Fibroblast of lung (primary cell): ENCODE measurements around the gene SPRYD3.

Experiments used
- EZH2 ChIP-seq: IDR thresholded peaks from 2 replicates; pipeline ENCODE4 v1.5.1; 2012; ENCODE audit warnings: low read length, control low read depth, mild to moderate bottlenecking; ENCODE audit errors: missing control alignments
- TF ChIP-seq, protein P1 (sequence below), 2 donors: IDR thresholded peaks in 1 of 2; conservative IDR thresholded peaks in 1 of 2; 1 replicate in 1 of 2; 2 replicates in 1 of 2; pipeline ENCODE4 v1.5.1; 2011 to 2012; ENCODE audit warnings: low read length in 2 of 2, control low read depth in 1 of 2, inconsistent platforms in 1 of 2, low read depth in 1 of 2, mild to moderate bottlenecking in 1 of 2

- TF ChIP-seq, protein P1, sequence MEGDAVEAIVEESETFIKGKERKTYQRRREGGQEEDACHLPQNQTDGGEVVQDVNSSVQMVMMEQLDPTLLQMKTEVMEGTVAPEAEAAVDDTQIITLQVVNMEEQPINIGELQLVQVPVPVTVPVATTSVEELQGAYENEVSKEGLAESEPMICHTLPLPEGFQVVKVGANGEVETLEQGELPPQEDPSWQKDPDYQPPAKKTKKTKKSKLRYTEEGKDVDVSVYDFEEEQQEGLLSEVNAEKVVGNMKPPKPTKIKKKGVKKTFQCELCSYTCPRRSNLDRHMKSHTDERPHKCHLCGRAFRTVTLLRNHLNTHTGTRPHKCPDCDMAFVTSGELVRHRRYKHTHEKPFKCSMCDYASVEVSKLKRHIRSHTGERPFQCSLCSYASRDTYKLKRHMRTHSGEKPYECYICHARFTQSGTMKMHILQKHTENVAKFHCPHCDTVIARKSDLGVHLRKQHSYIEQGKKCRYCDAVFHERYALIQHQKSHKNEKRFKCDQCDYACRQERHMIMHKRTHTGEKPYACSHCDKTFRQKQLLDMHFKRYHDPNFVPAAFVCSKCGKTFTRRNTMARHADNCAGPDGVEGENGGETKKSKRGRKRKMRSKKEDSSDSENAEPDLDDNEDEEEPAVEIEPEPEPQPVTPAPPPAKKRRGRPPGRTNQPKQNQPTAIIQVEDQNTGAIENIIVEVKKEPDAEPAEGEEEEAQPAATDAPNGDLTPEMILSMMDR (conservative IDR thresholded peaks at IDR 0.05 in 1 of 2, IDR thresholded peaks at IDR 0.05 in 1 of 2; ENCODE audit: low read depth in 1 of 2, low read length in 2 of 2): no peak
- TF ChIP-seq EZH2: no peak
Observed at GRCh38 chr12:53069621-53070410, 9.4 kb downstream of the SPRYD3 start.
